Esophagus mucosa (tissue), 1 donor: ENCODE results near the gene SNX2. TPM values are rescaled to one million over a fixed set of nuclear protein-coding genes. Genes with fewer than 3 reads are reported as not detected.
A peak's percentile ranks its signal among the peaks of the same experiment; 100 is the strongest.
"Not testable (repeated sequence)": the region's sequence is repeated elsewhere in the genome, so short reads cannot be mapped to it uniquely, and the experiment has no call there.

Experiments used
- ATAC-seq: fragments of 200-7000 bp; cut with Tn5 transposase; one replicate; pipeline ENCODE4 v1.9.1; 2020
- total RNA-seq: library from RNA; stranded (reverse); gene quantifications from one replicate; pipeline ENCODE4 v1.2.4, GENCODE V29; 2023
- donor health status: DM: yes; HTN: yes; CAD: no.

The SNX2 gene, protein sequence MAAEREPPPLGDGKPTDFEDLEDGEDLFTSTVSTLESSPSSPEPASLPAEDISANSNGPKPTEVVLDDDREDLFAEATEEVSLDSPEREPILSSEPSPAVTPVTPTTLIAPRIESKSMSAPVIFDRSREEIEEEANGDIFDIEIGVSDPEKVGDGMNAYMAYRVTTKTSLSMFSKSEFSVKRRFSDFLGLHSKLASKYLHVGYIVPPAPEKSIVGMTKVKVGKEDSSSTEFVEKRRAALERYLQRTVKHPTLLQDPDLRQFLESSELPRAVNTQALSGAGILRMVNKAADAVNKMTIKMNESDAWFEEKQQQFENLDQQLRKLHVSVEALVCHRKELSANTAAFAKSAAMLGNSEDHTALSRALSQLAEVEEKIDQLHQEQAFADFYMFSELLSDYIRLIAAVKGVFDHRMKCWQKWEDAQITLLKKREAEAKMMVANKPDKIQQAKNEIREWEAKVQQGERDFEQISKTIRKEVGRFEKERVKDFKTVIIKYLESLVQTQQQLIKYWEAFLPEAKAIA
- total RNA-seq = 40.4 TPM

DNA sequence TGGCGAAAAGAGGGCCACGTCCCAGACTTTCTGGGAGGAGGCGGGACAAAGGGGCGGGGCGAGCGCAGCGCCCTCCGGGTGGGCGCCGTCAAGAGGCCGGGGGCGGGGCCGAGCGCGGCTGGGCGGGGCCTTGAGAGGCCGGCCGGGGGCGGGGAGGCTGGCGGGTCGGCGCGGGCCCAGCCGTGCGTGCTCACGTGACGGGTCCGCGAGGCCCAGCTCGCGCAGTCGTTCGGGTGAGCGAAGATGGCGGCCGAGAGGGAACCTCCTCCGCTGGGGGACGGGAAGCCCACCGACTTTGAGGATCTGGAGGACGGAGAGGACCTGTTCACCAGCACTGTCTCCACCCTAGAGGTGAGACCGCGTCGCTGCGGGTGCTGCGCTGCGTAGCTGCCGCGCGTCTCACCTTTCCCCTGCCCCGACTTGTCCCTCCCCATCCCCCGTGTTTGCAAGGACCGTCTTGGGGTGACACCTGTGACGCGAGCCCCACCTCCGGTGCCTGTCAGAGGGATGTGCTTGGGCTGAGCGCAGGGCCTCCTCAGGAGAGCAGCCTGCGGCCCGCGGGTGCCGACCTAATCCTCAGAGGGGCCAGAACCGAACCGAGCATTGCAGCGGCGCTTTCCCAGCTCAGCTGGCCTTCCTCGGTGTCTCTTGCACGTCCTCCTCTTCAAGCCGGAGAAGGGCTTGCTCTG is at the start of gene SNX2:
Gene SNX2 (plus strand): TSS at position 220 of the 689 bp plus-strand sequence. CDS start 24 bp downstream, at position 244.
- peak; percentile 97 for ATAC-seq

DNA sequence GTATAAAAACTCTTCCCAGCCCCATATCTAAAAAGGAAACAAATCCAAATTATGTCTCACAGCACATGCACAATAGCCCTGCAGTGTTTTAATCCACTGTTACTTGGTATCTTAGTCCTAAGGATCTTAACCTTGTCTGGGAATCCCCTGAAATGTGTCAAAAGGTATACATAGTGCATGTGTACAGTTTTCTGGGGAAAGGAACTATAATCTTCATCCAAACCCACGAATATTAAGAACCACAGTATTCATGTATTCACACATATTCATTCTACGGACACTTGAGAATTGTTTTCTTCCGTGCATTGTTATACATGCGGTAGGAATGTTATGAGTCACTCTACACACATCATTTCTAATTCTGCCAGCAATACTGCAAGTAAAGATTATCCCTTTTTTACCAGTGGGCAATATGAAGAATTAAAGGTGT is 47.8 kb upstream of the SNX2 start:
- peak; percentile 73 for ATAC-seq

DNA sequence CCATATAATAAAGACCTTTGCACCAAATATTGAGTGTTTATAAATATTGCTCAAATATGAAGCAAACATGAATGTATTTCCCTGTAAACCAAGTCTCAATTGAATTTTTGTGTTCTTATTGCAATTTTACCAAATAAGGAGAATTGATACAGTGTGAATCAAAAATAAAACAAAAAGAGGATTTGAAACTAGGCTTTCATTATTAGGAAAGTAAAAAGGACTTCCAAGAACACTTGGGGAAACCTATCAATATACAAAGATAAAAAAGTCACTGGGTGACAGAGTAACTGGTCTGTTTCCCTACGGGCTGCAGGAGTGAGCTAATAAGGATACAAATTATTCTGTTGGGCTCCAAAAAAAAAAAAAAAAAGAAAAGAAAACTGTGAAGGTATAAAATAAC is 44.8 kb upstream of the SNX2 start:
- no peak for ATAC-seq

DNA sequence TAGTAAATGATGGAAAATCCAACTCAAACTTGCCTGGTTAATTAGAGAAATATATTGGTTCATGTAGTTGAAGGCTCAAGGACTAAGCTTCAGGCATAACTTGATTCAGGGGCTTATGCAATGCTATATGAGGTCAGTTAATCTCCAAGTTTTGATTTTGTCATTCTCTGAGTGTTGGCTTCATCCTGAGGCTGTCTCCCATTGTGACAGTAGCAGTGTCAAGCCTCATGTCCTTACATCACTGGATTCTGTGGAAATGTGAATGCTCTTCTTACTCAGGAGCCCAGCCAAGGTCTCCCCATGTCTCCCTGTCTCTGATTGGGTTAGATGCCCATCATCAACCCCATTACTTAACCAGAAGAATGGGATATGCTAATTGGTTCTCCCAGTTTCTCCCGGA is 44.4 kb upstream of the SNX2 start:
- no peak for ATAC-seq

DNA sequence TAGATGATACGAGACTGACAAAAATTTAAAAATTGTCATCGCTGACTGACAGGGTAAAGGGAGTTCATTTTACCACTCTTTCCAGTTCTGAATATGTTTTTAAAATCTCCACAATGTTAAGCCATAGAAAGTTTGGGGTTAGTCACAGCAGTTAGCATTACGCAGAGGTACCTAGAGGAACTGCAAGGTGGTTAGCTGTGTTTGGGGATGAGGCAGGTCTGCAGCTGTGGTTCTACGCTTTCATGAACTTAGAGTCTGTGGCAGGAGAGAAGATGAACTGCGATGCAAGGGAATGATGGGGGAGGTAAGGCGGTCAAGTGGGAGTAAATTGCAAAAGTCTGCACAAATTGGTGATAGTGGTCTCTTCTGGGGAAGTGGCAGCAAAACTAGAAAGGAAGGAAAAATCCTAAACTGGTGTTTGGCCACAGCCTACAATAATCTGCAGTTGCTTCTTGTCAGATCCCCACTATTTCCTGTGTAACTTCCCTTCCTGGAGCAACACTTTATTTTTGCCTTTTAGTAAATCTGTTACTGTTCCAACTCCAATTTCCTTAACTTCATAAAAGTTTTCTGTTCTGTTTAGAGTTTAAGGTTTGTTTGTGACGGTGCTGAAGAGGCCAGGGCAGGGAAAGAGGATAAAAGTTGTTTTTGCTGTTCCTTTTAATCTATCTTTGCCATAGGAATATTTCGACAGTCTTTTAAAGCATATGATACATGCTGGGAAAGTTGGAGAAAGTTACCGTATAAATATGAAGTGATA is 38.6 kb upstream of the SNX2 start:
- ATAC-seq = no peak

DNA sequence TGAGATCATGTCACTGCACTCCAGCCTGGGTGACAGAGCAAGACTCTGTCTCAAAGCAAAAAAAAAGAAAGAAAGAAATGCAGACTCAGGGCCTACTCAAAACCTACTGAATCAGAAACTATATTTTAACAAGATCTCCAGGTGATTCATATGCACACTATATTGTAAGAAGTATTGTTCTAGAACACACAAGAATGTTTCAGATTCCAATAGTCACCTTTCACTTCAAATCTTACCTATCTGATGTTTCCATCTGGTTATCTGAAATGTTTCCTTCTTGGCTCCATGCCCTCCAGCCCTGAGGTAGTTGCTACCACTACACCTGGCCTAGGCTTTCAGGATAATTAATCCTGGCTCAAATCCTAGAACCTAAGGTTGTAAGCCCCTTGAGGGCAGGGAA is 36.8 kb upstream of the SNX2 start:
- ATAC-seq = no peak

DNA sequence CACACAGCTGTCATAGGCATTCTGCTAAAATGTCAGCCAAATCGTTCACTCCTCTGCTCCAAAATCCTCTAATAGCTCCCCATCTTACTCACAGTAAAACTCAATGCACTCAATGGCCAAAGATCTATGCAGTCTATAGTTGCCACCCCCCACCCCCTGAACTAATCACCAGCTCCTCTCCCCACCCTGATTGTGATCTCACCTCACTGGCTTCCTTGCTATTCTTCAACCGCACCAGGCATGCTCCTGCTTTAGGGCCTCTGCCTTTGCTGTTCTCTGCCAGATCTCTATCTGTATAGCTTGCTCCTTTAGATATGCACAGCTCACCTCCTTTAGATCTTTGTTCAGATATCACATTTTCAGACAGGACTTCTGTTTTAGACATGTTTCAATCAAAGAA is 33.2 kb upstream of the SNX2 start:
- no peak for ATAC-seq

DNA sequence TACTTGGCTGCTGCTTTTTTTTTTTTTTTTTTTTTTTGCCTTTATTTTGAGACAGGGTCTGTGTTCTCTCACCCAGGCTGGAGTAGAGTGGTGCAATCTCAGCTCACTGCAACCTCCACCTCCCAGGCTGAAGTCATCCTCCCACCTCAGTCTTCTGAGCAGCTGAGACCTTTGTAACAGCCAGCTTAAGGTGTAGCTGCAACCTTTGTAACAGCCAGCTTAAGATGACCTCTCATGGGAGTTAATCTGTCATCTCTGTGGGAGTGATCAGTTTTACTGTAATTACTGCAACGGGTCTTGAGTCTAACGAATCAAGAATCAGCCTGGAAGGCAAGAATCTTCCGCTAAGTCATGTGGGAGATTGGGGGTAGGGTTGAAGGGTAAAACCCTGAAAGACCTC is 31.6 kb upstream of the SNX2 start:
- no peak for ATAC-seq

DNA sequence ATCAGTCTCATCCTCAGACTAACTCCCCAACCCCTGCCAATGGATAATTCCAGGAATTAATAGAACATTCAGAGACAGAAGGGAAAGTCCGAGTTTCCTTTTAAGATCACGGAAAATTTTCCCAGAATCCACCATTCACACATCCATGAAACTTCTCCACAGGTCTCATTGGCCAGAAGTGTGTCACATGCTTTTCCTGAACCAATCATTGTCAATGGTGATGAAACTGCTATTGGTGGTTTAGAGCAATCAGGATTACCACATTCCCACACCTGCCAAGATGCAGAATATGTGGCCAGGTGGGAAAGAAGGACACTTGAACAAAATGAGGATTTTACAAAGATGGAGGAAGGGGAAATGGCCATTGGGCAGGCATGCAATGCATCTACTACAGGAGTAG is 29.3 kb upstream of the SNX2 start:
- ATAC-seq = no peak

DNA sequence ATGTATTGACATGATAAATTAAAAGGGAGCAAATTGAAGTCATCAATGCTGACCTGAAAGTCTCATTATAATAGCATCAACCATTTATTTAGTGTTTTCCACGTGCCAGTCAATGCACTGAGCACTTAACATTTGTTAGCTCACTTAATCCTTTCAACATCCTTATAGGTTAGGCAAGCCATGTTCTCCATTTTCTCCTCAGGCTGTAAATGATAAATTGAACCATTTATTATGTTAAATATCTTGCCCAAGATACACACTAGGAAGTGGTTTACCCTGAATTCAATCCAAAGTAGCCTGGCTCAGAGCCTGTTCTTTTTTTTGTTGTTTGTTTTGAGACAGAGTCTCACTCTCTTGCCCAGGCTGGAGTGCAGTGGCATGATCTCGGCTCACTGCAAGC is 25.0 kb upstream of the SNX2 start:
- no peak for ATAC-seq

DNA sequence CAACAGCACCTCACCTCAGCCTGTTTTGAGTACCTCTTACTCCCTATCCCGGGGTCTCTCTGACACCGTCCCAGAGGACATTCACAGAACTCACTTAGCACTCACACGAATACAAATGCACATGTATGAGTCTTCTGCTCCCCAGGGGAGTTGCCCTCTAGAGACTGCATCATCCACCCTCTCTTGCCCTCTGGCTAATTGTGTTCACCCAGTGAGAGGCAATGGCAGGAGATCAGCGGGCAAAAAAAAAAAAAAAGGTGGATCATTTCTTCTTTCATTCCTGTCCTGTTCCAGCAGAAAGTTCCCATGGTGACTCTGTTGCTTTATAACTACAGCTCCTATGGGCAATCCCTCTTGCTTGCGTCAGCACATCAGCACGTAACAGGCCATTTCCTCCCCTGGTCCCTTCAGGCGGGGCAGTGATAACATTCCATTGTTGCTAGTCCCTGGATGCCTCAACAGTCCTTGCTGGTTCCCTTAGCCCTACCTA is 23.5 kb upstream of the SNX2 start:
- peak; percentile 33 for ATAC-seq

DNA sequence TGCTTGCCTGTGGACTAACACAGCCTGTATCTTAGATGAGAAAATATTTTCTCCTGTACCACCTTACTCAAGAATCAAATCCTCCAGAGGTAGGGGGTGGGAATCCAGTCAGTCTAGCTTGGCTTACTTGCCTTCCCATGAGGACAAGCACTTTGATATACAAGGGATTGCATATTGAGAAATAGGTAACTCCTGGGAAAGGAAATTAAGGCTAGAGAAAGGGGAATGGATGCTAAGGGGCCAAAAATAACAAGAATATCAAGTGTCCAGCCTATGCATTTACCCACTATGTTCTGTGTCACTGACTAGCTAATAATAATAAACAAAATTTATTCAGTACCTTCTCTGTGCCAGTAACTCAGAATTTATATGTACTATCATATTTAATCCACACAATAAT is 21.4 kb upstream of the SNX2 start:
- no peak for ATAC-seq

DNA sequence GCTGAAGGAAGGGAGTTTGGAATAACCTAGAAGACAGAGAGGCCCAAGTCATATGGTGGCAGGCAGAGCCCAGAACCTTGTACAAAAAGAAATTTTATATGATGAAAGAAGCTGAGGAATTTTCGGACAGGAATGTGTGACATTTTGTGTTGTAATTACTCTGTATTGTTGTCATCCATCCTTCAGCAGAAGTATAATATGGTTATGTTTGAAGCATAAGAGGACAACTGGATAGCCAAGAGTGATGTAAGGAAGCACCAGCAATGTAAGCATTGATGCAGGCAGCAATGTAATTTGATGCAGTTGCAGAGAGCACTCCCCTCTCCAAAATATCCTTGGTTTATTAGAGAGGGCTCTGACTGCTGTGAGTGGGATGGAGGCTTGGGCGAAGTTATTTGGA is 19.1 kb upstream of the SNX2 start:
- ATAC-seq = no peak

DNA sequence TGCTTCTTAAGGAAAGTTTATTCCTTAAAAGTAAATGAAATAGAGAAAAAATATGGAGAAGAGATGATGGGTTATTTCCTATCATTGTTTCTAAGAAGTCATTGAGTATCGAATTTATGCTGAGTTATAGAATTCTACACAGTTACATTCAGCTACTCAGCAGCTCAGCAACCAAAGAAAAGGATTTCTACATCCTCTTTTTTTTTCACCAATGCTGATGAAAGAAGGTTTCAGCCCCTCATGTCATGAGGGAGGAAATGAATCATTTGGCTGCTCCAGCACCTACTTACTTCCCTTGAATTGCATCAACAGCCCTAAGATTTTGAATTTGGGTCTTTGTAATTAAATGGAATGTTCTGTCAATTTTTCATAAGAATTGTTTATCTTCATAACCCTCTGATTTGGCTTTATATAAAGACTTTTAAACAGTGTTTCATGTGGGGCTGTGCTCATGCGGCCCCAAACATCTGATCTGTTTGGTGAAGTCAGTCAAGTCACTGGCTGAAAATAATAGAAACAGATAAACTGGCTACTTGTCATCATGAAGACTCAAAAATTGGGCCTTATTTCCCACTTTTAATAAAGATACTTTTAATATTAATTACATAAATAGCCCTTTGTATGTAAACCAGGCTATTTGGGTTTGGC is 18.5 kb upstream of the SNX2 start:
- no peak for ATAC-seq

DNA sequence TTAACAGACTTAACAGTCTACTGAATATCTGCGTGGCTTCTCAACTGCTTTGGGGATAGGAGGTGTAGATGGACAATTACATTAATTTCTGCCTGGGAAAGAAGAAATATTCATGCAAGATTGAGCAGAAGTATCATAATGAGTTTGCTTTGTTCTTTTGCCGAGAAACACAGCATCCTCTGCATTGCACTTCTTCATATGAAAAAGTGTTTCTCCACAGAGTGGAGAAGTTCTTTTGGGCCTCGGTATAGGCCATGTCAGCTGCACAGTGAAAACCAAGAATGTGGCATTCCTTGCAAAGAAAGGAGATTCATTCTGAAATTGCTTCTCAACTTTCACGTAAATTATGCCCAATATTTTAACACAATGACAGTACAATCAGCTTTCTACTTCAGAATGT is 17.6 kb upstream of the SNX2 start:
- no peak for ATAC-seq

DNA sequence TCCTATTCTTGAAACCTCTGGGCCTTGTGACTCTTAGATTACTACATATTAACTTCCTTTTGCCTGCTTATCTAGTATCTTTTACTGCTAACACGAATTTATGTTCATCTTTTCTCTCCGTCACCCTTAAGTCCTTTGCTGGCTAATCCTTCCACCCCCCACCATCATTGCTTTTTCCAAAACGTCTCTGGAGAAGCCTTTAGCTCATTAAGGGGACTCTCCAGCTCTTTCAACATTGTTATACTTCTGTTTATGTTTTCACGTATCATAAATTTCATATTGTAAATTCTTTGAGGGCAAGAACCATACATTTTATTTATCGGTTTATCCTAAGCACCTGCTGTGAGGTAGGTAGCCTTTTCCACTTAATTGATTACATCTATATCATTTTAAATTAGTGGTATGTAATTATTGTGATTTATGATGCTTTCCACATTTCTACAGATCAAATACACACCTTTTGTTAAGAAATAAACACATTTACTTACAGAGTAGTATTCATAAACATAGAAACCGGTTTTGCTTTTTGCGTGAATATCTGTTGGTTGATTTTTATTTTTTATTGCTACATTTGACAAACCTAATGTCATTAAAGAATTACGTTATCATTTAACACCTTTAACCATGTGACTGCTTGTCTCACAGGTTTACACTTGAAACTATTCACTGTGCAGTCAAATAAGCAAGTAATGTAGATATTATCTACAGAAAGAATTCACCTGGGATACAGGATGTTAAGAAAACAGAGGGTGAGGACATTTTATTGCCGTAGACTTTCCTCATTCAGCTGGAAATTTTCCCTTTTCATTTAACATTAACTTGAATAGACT is 15.4 kb upstream of the SNX2 start:
- ATAC-seq = no peak

DNA sequence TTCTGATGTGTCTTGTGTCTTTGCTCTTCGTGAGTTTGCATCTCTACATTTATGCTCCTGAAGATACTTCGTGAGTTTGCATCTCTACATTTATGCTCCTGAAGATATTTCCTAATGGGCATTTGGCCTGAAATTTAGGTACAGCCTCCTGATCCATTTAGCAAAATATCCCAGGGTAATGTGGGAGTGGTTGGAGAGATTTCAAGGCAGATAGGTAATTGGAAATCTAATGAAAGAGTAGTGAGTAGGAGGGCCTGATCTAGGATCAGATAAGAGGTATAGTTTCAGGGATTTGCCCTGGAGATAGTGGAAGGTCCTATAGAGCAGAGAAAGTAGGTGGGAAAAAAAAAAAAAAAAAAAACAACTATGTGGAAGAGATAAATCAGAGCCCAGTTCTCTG is 14.6 kb upstream of the SNX2 start:
- no peak for ATAC-seq

DNA sequence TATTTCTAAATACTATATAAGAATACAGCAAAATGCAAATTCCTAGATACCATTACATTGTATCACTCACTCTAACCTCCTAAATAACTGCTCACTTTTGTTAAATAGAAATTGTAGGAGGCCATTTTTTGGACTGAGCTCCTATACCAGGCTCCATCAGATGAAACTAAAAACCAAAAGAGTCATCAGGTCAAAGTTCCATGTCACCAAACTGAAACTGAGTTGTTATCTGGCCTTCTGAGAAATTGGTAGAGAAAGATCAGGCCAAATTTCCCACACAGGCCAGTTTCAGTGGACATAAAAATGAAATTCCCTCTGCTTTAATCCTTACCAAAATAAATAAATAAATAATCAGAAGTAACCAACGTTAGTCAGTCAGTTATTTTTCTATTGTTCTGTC is 13.8 kb upstream of the SNX2 start:
- no peak for ATAC-seq

DNA sequence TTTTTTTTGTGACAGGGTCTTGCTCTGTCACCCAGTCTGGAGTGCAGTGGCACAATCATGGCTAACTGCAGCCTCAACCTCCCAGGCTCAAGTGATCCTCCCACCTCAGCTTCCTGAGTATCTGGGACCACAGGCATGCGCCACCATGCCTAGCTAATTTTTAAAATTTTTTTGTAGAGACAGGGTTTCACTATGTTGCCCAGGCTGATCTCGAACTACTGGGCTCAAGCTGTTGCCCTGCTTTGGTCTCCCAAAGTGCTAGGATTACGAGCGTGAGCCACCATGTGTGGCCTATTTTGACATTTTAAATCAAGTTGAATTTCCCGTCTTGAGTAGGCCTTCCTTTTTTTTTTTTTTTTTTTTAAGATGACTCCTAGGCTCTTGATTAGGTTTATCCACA is 13.0 kb upstream of the SNX2 start:
- not testable (repeated sequence) for ATAC-seq

DNA sequence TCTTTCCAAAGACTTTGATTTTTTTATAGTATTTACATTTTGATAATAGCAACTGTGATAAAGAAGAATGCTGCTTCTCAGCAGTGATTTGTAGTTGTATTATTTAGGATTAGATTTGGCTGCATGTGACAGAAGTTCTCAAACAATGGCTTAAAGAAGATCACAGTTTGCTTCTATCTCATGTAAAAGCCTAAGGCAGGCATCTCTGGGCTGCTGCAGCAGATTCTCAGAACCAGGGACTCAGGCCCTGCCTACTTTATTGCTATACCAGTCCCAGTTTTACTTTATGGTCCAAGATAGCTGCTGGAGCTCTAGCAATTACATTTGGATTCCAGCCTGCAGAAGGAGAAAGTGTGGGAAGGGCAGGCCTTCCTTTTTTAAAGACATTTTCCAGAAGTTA is 8.8 kb upstream of the SNX2 start:
- no peak for ATAC-seq

DNA sequence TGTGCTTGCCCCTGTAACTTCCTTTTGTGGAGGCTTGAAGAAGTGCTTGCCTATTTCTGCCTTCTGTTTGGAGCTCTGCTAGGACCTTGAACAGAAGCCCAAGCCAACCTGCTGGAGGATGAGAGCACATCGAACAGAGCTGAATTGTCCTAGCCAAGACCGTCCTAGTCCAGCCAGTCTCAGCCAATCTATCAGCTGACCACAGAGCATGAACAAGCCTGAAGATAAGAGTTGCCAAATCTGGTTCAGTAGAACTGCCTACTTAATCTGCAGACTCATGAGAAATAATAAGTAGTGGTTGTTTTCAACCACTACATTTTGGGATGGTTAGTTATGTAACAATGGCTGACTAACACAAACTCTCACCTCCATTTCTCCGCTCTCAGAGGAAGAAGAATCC is 4.4 kb upstream of the SNX2 start:
- no peak for ATAC-seq

DNA sequence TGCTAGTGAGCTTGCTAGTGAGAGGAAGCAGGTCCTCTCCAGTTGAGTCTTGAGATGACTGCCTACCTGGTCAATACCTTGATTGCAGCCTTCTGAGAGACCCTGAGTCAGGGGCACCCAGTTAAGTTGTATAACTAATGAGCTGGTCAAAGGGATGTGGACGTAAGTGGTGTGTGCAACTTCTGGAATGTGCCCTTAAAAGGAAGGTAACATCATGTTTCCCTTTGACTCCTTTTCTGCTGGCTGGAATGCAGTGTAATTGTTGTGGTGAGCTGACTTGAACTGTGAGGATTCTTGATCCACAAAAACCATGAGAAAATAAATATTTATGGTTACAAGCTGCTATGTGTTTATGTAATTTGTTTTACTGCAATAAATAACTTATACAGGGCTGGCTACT is 2.4 kb upstream of the SNX2 start:
- ATAC-seq = no peak
